ENCODE data around the gene NRROS. TPM values are rescaled to one million over a fixed set of nuclear protein-coding genes. Genes with fewer than 3 reads are reported as not detected.

The NRROS gene
- total RNA-seq, 1 donor from 2014 or later: 5.4 TPM

DNA sequence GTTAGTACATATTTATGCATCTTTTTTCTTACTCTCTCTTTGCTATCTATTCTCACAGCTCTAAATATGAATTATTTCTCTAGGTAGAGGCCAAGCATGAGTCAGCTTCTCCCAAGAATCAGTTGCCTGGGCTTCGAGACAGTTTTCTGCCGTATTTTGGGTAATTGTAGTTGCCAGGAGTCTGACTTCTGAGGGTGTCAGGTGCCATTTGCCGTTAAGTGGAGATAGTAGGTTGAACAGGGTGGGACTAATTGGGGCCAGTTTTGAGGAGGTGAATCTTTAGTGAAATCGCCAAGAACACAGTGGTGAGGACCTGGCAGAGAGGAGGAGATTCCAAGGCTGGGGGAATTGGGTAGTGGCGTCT lies 7.8 kb upstream of the NRROS start:
- H3K9me3 ChIP-seq: no peaks in the 10 kb centered on the region
- peaks cover 15% of the 10 kb centered on the region for H3K4me1 ChIP-seq
- peak overlapping the region; percentile 80 for H3K27ac ChIP-seq
- peak overlapping the region; percentile 67 to 68 for H3K4me3 ChIP-seq
- DNase-seq (ENCODE audit: extremely low spot score in 2 of 2): no peak
- H3K27me3 ChIP-seq: no peaks in the 10 kb centered on the region
- TF ChIP-seq POLR2A (IDR thresholded peaks at IDR 0.05): no peak
- TF ChIP-seq POLR2AphosphoS5 (IDR thresholded peaks at IDR 0.05; ENCODE audit: insufficient read depth in 1 of 2, low read depth in 1 of 2): no peak
- intact Hi-C loops (cut with DNase I): no loop called here
- H3K36me3 ChIP-seq: no peaks in the 10 kb centered on the region

DNA sequence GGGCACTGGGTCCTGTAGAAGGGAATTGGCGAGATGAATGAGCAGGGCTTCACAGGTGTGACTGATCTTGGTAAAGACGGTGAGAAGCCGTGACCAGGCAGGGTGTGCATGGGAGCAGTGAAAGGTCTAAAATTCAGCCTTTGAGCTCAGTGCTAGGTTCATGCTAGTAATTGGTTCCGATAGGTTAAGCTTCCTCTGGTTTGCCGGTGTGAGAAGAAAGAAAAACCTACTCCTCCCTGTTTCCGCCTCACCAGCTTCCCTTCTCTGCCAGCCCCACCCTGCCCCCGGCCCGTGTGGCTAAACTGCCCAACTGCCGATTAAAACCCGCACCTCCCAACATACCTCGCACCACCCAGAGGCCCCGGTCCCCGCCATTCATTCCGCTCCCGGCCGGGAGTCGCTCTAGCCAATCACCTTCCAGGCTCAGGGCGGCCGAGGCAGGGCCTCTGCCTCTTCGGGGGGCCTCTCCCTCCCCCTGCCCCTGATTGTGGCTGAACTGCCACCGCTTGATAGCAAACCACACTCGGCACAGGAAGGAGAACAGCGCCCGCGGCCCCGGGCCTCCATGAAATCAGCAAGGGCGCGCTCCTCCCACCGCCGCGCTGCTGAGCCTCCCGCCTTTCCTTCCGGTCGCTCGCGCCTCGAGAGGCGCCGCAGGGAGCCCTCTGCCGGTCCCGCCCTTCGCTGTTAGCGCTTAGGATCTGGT lies 7.3 kb upstream of the NRROS start:
- TF ChIP-seq, protein P1, sequence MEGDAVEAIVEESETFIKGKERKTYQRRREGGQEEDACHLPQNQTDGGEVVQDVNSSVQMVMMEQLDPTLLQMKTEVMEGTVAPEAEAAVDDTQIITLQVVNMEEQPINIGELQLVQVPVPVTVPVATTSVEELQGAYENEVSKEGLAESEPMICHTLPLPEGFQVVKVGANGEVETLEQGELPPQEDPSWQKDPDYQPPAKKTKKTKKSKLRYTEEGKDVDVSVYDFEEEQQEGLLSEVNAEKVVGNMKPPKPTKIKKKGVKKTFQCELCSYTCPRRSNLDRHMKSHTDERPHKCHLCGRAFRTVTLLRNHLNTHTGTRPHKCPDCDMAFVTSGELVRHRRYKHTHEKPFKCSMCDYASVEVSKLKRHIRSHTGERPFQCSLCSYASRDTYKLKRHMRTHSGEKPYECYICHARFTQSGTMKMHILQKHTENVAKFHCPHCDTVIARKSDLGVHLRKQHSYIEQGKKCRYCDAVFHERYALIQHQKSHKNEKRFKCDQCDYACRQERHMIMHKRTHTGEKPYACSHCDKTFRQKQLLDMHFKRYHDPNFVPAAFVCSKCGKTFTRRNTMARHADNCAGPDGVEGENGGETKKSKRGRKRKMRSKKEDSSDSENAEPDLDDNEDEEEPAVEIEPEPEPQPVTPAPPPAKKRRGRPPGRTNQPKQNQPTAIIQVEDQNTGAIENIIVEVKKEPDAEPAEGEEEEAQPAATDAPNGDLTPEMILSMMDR (IDR thresholded peaks at IDR 0.05): peak in 1 of 3 experiments; percentile 32
- TF ChIP-seq POLR2AphosphoS5 (IDR thresholded peaks at IDR 0.05; ENCODE audit: insufficient read depth in 1 of 2, low read depth in 1 of 2) (peak; percentile 29 to 81), POLR2A (IDR thresholded peaks at IDR 0.05) (peak in 1 of 2 donors; percentile 6)
- Histone ChIP-seq H3K4me3 (peak overlapping the region; percentile 67 to 68), H3K27ac (peak overlapping the region; percentile 80), H3K9me3 (no peaks in the 10 kb centered on the region), H3K27me3 (no peaks in the 10 kb centered on the region), H3K4me1 (peaks cover 15% of the 10 kb centered on the region), H3K36me3 (no peaks in the 10 kb centered on the region)
- intact Hi-C loops (cut with DNase I): no loop called here
- DNase-seq (ENCODE audit: extremely low spot score in 2 of 2): no peak

DNA sequence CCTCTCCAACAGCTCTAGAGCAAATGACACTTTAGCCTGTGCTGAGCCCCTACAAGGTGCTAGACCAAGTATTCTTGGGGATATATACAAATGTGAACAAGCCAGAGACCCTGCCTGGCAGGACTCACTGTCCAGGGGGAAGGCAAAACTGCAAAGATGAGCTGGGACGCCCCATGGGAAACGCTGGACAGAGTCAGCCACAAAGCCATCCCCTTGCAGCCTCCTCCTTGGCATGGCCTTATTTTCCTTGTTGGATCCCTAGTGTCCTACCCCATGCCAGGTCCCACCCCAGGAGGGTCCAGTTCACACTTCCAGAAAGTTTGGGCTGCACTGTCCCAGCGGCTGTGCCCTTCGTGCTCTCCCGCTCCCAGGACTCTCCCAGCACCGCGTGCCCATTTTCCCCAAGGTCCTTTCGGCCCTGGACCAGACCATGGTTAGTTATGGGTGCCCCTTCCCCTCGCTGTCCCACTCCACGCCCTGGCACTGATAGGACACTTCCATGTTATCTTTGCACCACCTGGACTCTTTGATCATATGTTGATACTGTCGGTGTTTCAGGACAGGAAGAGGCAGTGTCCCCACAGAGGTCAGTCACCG lies 5.8 kb upstream of the NRROS start:
- DNase-seq (ENCODE audit: extremely low spot score in 2 of 2): no peak
- TF ChIP-seq, protein P1 (IDR thresholded peaks at IDR 0.05): no peak
- no peak for TF ChIP-seq POLR2AphosphoS5 (IDR thresholded peaks at IDR 0.05; ENCODE audit: insufficient read depth in 1 of 2, low read depth in 1 of 2)
- H3K9me3 ChIP-seq: no peaks in the 10 kb centered on the region
- peaks cover 16% of the 10 kb centered on the region for H3K4me1 ChIP-seq
- intact Hi-C loops (cut with DNase I): no loop called here
- no peak overlapping the region for H3K4me3 ChIP-seq
- H3K27me3 ChIP-seq: no peaks in the 10 kb centered on the region
- no peak overlapping the region for H3K27ac ChIP-seq
- no peaks in the 10 kb centered on the region for H3K36me3 ChIP-seq

DNA sequence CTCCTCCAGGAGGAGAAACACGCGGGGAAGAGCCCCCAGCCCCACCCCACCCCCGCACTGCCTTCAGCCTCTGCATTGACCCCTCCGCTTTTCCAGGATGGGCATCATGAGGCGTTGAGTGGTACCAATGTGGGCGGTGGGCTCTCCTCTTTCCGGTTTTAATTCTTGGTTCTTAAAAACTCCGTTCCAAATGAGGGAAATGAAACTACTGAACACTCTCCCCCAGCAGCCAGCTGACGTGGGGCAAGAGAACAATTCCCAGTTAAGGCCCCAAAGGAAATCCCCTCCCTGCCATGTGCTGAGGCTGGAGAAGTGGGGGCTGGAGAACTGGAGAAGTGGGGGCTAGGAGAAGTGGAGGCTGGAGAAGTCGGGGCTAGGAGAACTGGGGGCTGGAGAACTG lies 5.3 kb upstream of the NRROS start:
- no peaks in the 10 kb centered on the region for H3K9me3 ChIP-seq
- H3K27ac ChIP-seq: no peak overlapping the region
- no peak overlapping the region for H3K4me3 ChIP-seq
- TF ChIP-seq, protein P1 (IDR thresholded peaks at IDR 0.05): no peak
- no peak for TF ChIP-seq POLR2A (IDR thresholded peaks at IDR 0.05)
- no peak for TF ChIP-seq POLR2AphosphoS5 (IDR thresholded peaks at IDR 0.05; ENCODE audit: insufficient read depth in 1 of 2, low read depth in 1 of 2)
- DNase-seq (ENCODE audit: extremely low spot score in 2 of 2): no peak
- intact Hi-C loops (cut with DNase I): no loop called here
- H3K4me1 ChIP-seq: peaks cover 22% of the 10 kb centered on the region
- H3K27me3 ChIP-seq: no peaks in the 10 kb centered on the region
- no peaks in the 10 kb centered on the region for H3K36me3 ChIP-seq

DNA sequence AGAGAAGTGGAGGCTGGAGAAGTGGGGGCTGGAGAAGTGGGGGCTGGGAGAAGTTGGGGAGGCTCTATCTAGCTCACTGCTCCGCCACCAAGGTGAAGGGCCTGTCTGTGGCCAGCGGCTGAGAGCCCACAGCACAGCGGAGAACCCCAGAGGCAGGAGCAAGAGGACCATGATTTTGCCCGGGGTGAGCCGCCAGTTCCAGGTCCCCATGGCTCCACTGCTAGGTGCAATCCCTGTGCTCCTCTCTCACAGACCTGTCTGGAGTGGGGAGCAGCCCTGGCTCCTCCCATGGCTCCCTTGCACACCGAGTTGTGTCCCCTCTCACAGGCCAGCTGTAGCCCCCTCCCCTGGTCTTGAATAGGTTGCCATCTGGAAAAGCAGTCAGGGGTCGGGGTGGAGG lies 4.7 kb upstream of the NRROS start:
- Histone ChIP-seq H3K36me3 (no peaks in the 10 kb centered on the region), H3K27me3 (no peaks in the 10 kb centered on the region), H3K4me1 (peaks cover 28% of the 10 kb centered on the region), H3K4me3 (no peak overlapping the region), H3K27ac (no peak overlapping the region), H3K9me3 (no peaks in the 10 kb centered on the region)
- TF ChIP-seq POLR2AphosphoS5 (IDR thresholded peaks at IDR 0.05; ENCODE audit: insufficient read depth in 1 of 2, low read depth in 1 of 2) (no peak), POLR2A (IDR thresholded peaks at IDR 0.05) (no peak)
- TF ChIP-seq, protein P1 (IDR thresholded peaks at IDR 0.05): no peak
- intact Hi-C loops (cut with DNase I): no loop called here
- DNase-seq (ENCODE audit: extremely low spot score in 2 of 2): no peak

Measured in vagina (tissue), 2 donors.